HCT116 (cell line): ENCODE data around the gene GJD2. TPM values are rescaled to one million over a fixed set of nuclear protein-coding genes. Genes with fewer than 3 reads are reported as not detected.

Source experiments
- ATAC-seq: fragments of 200-7000 bp; cut with Tn5 transposase; 2 replicates; pipeline ENCODE4 v1.9.1; 2020; ENCODE audit warnings: mild to moderate bottlenecking, moderate library complexity
- BruUV-seq: library from RNA; stranded (reverse); fragments of 400-500 nt; replicated peaks from 2 replicates; lab custom pipeline; 2021; lab: Mats Ljungman, UMichigan
- CTCF ChIA-PET: fragments of 300-600 bp; sonication (Branson Sonifier 250); formaldehyde crosslinking; loops from one replicate; lab custom pipeline; 2021; ENCODE audit warnings: antibody characterized with exemption; lab: Charles Lee
- POLR2A ChIA-PET: fragments of 300-600, 350-600 bp; sonication (Branson Sonifier 250); formaldehyde crosslinking; loops from one replicate; lab custom pipeline; 2021; ENCODE audit warnings: antibody characterized with exemption; lab: Charles Lee
- RAD21 ChIA-PET, 2 experiments: fragments of 300-600 bp; sonication (Branson Sonifier 250); formaldehyde crosslinking; loops; one replicate each; lab custom pipeline; 2023; ENCODE audit warnings: low total read pairs in 2 of 2; ENCODE audit not compliant: uncharacterized antibody in 2 of 2, unreplicated experiment in 2 of 2, low non-redundant PET in 1 of 2; lab: Charles Lee
- DNase-seq: peaks from one replicate; pipeline ENCODE4 v3.0.0-alpha.2; 2010; ENCODE audit warnings: low read depth, low spot score
- H2AFZ ChIP-seq: fragments of 200-600 bp; shearing (Covaris generic), sonication (generic); 2 replicates; pipeline ENCODE4 v1.6.1; 2017; ENCODE audit warnings: low read depth, mixed run types, mixed read lengths, antibody characterized with exemption, low read length; ENCODE audit not compliant: poor library complexity, severe bottlenecking
- H3K27ac ChIP-seq: 2 replicates; pipeline ENCODE4 v1.5.1; 2012; ENCODE audit warnings: low read depth, low read length
- H3K27me3 ChIP-seq: fragments of 200-600 bp; sonication (generic); 2 replicates; pipeline ENCODE4 v1.6.1; 2016; ENCODE audit warnings: mixed run types, low read length, mixed read lengths; ENCODE audit not compliant: insufficient read depth
- H3K36me3 ChIP-seq, 2 experiments: fragments of 200-500 bp in 1 of 2; fragments of 200-600 bp in 1 of 2; sonication (Bioruptor generic) in 1 of 2; sonication (generic) in 1 of 2; 2 replicates each; pipeline versions ENCODE4 v1.5.1 to v1.6.1; 2014 to 2016; ENCODE audit warnings: low read length in 2 of 2, inconsistent platforms in 1 of 2, mixed read lengths in 1 of 2, mixed run types in 1 of 2; ENCODE audit not compliant: insufficient read depth in 2 of 2, control insufficient read depth in 1 of 2
- H3K4me1 ChIP-seq, 2 experiments: fragments of 200-600 bp in 1 of 2; sonication (generic) in 1 of 2; 2 replicates each; pipeline versions ENCODE4 v1.5.1 to v1.6.1; 2012 to 2017; ENCODE audit warnings: low read length in 2 of 2, inconsistent platforms in 1 of 2, mild to moderate bottlenecking in 1 of 2, mixed read lengths in 1 of 2, mixed run types in 1 of 2, moderate library complexity in 1 of 2; ENCODE audit not compliant: insufficient read depth in 2 of 2, control insufficient read depth in 1 of 2
- H3K4me2 ChIP-seq: fragments of 200-600 bp; sonication (generic); 2 replicates; pipeline ENCODE4 v1.6.1; 2017; ENCODE audit warnings: mixed run types, low read length, mixed read lengths
- H3K4me3 ChIP-seq, 2 experiments: fragments of 200-600 bp in 1 of 2; sonication (generic) in 1 of 2; replicated peaks in 1 of 2; 2 replicates each; pipeline ENCODE4 v1.5.1; 2011 to 2016; ENCODE audit warnings: low read length in 2 of 2, control low read depth in 1 of 2, low read depth in 1 of 2, mild to moderate bottlenecking in 1 of 2, mixed read lengths in 1 of 2, mixed run types in 1 of 2
- H3K79me2 ChIP-seq: fragments of 200-600 bp; sonication (generic); 2 replicates; pipeline ENCODE4 v1.6.1; 2017; ENCODE audit warnings: mild to moderate bottlenecking, mixed run types, low read length, moderate library complexity, mixed read lengths; ENCODE audit not compliant: insufficient read depth
- H3K9ac ChIP-seq: fragments of 200-600 bp; sonication (generic); 2 replicates; pipeline ENCODE4 v1.6.1; 2016; ENCODE audit warnings: low read length, mixed read lengths
- H3K9me2 ChIP-seq: fragments of 200-600 bp; sonication (generic), shearing (Covaris generic); 2 replicates; pipeline ENCODE4 v1.6.1; 2017; ENCODE audit warnings: mixed run types, mild to moderate bottlenecking, moderate library complexity; ENCODE audit not compliant: insufficient read depth
- H3K9me3 ChIP-seq, 2 experiments: fragments of 200-500 bp in 1 of 2; fragments of 200-600 bp in 1 of 2; sonication (Bioruptor generic) in 1 of 2; sonication (generic) in 1 of 2; 2 replicates each; pipeline ENCODE4 v1.6.1; 2014 to 2017; ENCODE audit warnings: low read length in 2 of 2, mixed read lengths in 2 of 2, inconsistent platforms in 1 of 2, low read depth in 1 of 2, mild to moderate bottlenecking in 1 of 2, mixed run types in 1 of 2, moderate library complexity in 1 of 2; ENCODE audit not compliant: control insufficient read depth in 1 of 2, insufficient read depth in 1 of 2
- H4K20me1 ChIP-seq: fragments of 200-600 bp; sonication (generic), shearing (Covaris generic); 2 replicates; pipeline ENCODE4 v1.6.1; 2017; ENCODE audit warnings: mixed run types, mild to moderate bottlenecking, moderate library complexity; ENCODE audit not compliant: insufficient read depth
- CBX3 ChIP-seq: IDR thresholded peaks from 2 replicates; pipeline ENCODE4 v1.6.1; 2012; ENCODE audit warnings: low read depth
- CEBPB ChIP-seq: IDR thresholded peaks from 2 replicates; pipeline ENCODE4 v1.6.1; 2012; ENCODE audit warnings: low read depth
- JUND ChIP-seq: IDR thresholded peaks from 2 replicates; pipeline ENCODE4 v1.6.1; 2012
- POLR2AphosphoS5 ChIP-seq: IDR thresholded peaks from 2 replicates; pipeline ENCODE4 v1.6.1; 2011; ENCODE audit warnings: mild to moderate bottlenecking, low read depth, low read length, moderate library complexity
- RAD21 ChIP-seq: IDR thresholded peaks from 2 replicates; pipeline ENCODE4 v1.6.1; 2012; ENCODE audit warnings: low read depth, mild to moderate bottlenecking
- SRF ChIP-seq: IDR thresholded peaks from 2 replicates; pipeline ENCODE4 v1.6.1; 2012; ENCODE audit warnings: low read depth
- ZFX ChIP-seq: fragments of 450-650 bp; IDR thresholded peaks from 2 replicates; pipeline ENCODE4 v1.6.1; 2017
- ZNF274 ChIP-seq: fragments of 200-500 bp; sonication (Bioruptor generic); IDR thresholded peaks from 2 replicates; pipeline ENCODE4 v1.6.1; 2014; ENCODE audit warnings: mild to moderate bottlenecking, low read depth, low read length, inconsistent platforms
- intact Hi-C: fragments of 100-400 bp; cut with micrococcal nuclease; formaldehyde crosslinking; loops from 2 replicates; pipeline ENCODE4 v1.10.0; 2022
- total RNA-seq: library from RNA; stranded (reverse); gene quantifications from one replicate; pipeline ENCODE4 v1.2.1, GENCODE V29; 2021; ENCODE audit not compliant: unreplicated experiment

The GJD2 gene
- total RNA-seq, 1 experiment from 2014 or later, result not detected

DNA sequence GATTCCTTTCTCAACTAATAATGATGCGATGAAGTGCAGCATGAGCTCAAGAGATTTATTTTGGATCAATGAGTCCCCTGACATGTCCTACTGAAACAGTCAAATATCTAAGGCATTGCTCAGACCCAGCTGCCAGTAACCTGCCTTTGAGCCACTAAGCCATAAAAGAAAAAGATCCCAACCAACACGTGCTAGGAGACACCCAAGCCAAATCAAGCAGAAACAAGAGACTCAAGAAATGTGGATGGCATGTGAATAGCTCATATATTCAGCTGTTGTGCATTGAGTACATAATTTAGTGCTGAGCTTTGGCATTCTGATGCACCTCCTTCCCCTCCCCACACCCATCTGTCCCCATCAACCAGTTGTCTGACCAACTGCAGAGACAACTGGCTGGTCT, 29.2 kb downstream of the GJD2 start:
- Histone ChIP-seq H3K27ac (no peak overlapping the region), H3K4me1 (peaks cover 9 to 11% of the 10 kb centered on the region in 2 experiments), H3K4me2 (no peak overlapping the region), H3K4me3 (no peak overlapping the region), H3K79me2 (no peaks in the 10 kb centered on the region), H2AFZ (no peak overlapping the region), H3K27me3 (peaks cover 12% of the 10 kb centered on the region; the same call in 1 of the 2 replicates), H3K36me3 (no peaks in the 10 kb centered on the region), H3K9me2 (no peaks in the 10 kb centered on the region), H3K9me3 (no peaks in the 10 kb centered on the region), H4K20me1 (no peaks in the 10 kb centered on the region), H3K9ac (no peak overlapping the region)
- no TSS peak for BruUV-seq
- ATAC-seq (no peak), DNase-seq (no peak)
- TF ChIP-seq ZFX (no peak), SRF (no peak), CEBPB (no peak), POLR2AphosphoS5 (no peak), JUND (no peak), RAD21 (no peak)
- ChIA-PET CTCF (interaction anchor here (1.2 kb wide), 1 partner anchor 17 kb away, joined by 4 read pairs; no protein-coding TSS in a partner anchor), POLR2A (no interaction called here), RAD21 (no interaction called here)
- intact Hi-C loops, result no loop called here

DNA sequence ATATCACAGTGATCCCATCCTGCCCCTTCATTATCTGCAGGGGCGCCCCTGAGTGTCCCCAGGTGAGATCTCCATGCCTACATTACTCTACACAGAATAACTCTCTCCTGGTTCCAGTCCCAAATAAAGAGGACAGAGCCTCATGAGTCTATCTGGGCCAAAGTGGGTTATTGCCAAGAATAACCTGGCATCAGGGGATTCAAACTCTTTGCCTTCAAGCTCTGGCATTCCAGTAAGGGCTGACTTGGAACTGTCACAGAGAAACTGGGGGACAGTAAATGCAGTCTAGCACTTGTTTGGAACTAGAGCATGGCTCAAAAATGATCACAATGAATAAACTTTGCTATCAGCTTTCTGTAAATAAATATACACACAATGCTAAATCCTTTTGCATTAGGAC, 30.3 kb downstream of the GJD2 start:
- no peak for ATAC-seq
- no peak for DNase-seq
- Histone ChIP-seq H3K9ac (no peak overlapping the region), H4K20me1 (no peaks in the 10 kb centered on the region), H2AFZ (no peak overlapping the region), H3K9me3 (no peaks in the 10 kb centered on the region), H3K9me2 (no peaks in the 10 kb centered on the region), H3K27ac (no peak overlapping the region), H3K79me2 (no peaks in the 10 kb centered on the region), H3K27me3 (peaks cover 22% of the 10 kb centered on the region; the same call in 1 of the 2 replicates), H3K4me1 (peaks cover 9 to 11% of the 10 kb centered on the region in 2 experiments), H3K4me3 (no peak overlapping the region), H3K36me3 (no peaks in the 10 kb centered on the region), H3K4me2 (no peak overlapping the region)
- CTCF ChIA-PET, result no interaction called here
- POLR2A ChIA-PET, result no interaction called here
- TF ChIP-seq CBX3 (no peak), ZNF274 (no peak)
- RAD21 ChIA-PET, result no interaction called here
- intact Hi-C loops, result no loop called here
- no TSS peak for BruUV-seq
